BE2C (cell line): ENCODE results near the gene YARS1.

Source experiments
- DNase-seq: peaks from one replicate; pipeline ENCODE4 v3.0.0-alpha.2; 2020
- H3K27me3 ChIP-seq: fragments of 250-450 bp; sonication (Bioruptor Pico); 2 replicates; pipeline ENCODE4 v1.5.1; 2020; ENCODE audit warnings: mild to moderate bottlenecking
- H3K36me3 ChIP-seq: fragments of 250-450 bp; sonication (Bioruptor Pico); 2 replicates; pipeline ENCODE4 v1.5.1; 2020; ENCODE audit warnings: mild to moderate bottlenecking
- H3K4me1 ChIP-seq: fragments of 250-450 bp; sonication (Bioruptor Pico); 2 replicates; pipeline ENCODE4 v1.5.1; 2020
- H3K4me3 ChIP-seq: 2 replicates; pipeline ENCODE4 v1.5.1; 2011; ENCODE audit warnings: low read depth, low read length
- H3K9me3 ChIP-seq: fragments of 250-450 bp; sonication (Bioruptor Pico); 2 replicates; pipeline ENCODE4 v1.5.1; 2020
- TF ChIP-seq, protein P1 (sequence below): IDR thresholded peaks from 2 replicates; pipeline ENCODE4 v1.5.1; 2012; ENCODE audit warnings: mild to moderate bottlenecking, low read depth, low read length

The YARS1 gene

DNA sequence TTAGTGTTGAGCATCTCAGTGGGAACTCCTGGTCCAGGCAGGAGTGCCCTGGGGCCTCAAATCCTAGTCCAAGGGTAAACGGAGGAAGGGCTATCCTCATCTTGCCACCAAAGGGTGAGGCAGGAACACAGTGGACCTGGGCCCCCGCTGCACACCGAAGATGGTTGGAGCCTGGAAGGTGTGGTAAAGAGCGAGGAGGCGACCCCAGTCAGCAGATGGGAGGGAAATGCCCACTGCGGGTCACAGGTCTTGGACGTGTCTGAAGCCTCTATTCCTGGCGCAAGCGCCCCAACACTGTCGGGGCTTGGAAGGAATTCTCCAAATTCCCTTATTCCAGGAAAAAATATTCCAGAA lies 76.1 kb downstream of the YARS1 start:
- TF ChIP-seq, protein P1, sequence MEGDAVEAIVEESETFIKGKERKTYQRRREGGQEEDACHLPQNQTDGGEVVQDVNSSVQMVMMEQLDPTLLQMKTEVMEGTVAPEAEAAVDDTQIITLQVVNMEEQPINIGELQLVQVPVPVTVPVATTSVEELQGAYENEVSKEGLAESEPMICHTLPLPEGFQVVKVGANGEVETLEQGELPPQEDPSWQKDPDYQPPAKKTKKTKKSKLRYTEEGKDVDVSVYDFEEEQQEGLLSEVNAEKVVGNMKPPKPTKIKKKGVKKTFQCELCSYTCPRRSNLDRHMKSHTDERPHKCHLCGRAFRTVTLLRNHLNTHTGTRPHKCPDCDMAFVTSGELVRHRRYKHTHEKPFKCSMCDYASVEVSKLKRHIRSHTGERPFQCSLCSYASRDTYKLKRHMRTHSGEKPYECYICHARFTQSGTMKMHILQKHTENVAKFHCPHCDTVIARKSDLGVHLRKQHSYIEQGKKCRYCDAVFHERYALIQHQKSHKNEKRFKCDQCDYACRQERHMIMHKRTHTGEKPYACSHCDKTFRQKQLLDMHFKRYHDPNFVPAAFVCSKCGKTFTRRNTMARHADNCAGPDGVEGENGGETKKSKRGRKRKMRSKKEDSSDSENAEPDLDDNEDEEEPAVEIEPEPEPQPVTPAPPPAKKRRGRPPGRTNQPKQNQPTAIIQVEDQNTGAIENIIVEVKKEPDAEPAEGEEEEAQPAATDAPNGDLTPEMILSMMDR = no peak

GRCh38 chr1:32736812-32737791 lies 80.1 kb downstream of the YARS1 start:
- Histone ChIP-seq H3K27me3 (no peaks in the 10 kb centered on the region), H3K4me3 (no peak overlapping the region), H3K4me1 (no peaks in the 10 kb centered on the region), H3K9me3 (no peaks in the 10 kb centered on the region), H3K36me3 (no peaks in the 10 kb centered on the region)
- TF ChIP-seq, protein P1 = no peak
- DNase-seq = no peak

More for the DNA sequence above, 76.1 kb downstream of the YARS1 start:
- peak overlapping the region; percentile 51 for H3K4me3 ChIP-seq
- no peaks in the 10 kb centered on the region for H3K9me3 ChIP-seq
- no peaks in the 10 kb centered on the region for H3K4me1 ChIP-seq
- H3K27me3 ChIP-seq = no peaks in the 10 kb centered on the region
- no peaks in the 10 kb centered on the region for H3K36me3 ChIP-seq
- no peak for DNase-seq

- Histone ChIP-seq H3K27me3 (no peaks in the 10 kb centered on the region), H3K4me1 (no peaks in the 10 kb centered on the region), H3K9me3 (no peaks in the 10 kb centered on the region), H3K36me3 (no peaks in the 10 kb centered on the region), H3K4me3 (no peak overlapping the region)
- no peak for DNase-seq
- TF ChIP-seq, protein P1 = no peak
These were observed 83.4 kb downstream of the YARS1 start for GRCh38 chr1:32733582-32734321.

- no peaks in the 10 kb centered on the region for H3K27me3 ChIP-seq
- DNase-seq = no peak
- TF ChIP-seq, protein P1 = no peak
- H3K9me3 ChIP-seq = no peaks in the 10 kb centered on the region
- no peaks in the 10 kb centered on the region for H3K4me1 ChIP-seq
- H3K4me3 ChIP-seq = no peak overlapping the region
- H3K36me3 ChIP-seq = no peaks in the 10 kb centered on the region
These were observed 87.7 kb downstream of the YARS1 start for GRCh38 chr1:32729254-32730046.

GRCh38 chr1:32728413-32729077 lies 88.6 kb downstream of the YARS1 start:
- H3K36me3 ChIP-seq = no peaks in the 10 kb centered on the region
- H3K9me3 ChIP-seq = no peaks in the 10 kb centered on the region
- no peak overlapping the region for H3K4me3 ChIP-seq
- TF ChIP-seq, protein P1 = no peak
- H3K27me3 ChIP-seq = no peaks in the 10 kb centered on the region
- no peaks in the 10 kb centered on the region for H3K4me1 ChIP-seq
- no peak for DNase-seq
